H1 (cell line): ENCODE data around the gene C1QA. TPM values are rescaled to one million over a fixed set of nuclear protein-coding genes. Genes with fewer than 3 reads are reported as not detected.

Experiments used
- CTCF ChIA-PET: fragments of 300-600 bp; sonication (Branson Sonifier 250); formaldehyde crosslinking; loops from one replicate; lab custom pipeline; 2021; ENCODE audit not compliant: partially characterized antibody; lab: Charles Lee
- POLR2A ChIA-PET: fragments of 300-600 bp; sonication (Branson Sonifier 250); formaldehyde crosslinking; loops from one replicate; lab custom pipeline; 2021; ENCODE audit warnings: inconsistent platforms; ENCODE audit not compliant: partially characterized antibody; lab: Charles Lee
- DNase-seq, 2 experiments: peaks; one replicate each; pipeline versions ENCODE4 v3.0.0 to v3.0.0-alpha.2; 2010 to 2022; ENCODE audit warnings: low spot score in 2 of 2, low read depth in 1 of 2, mixed read lengths in 1 of 2
- FAIRE-seq: peaks from 2 replicates; lab custom pipeline; 2011; peaks lifted over from hg19 to GRCh38; lab: Jason Lieb, UNC
- H2AFZ ChIP-seq: 2 replicates; pipeline ENCODE4 v1.8.1; 2012; ENCODE audit warnings: low read length, inconsistent platforms
- H2AK5ac ChIP-seq: 2 replicates; pipeline ENCODE4 v1.6.1; 2013; ENCODE audit warnings: low read depth, low read length
- H2BK120ac ChIP-seq: replicated peaks from 2 replicates; pipeline ENCODE3; 2013; ENCODE audit warnings: low read depth, low read length, inconsistent platforms
- H2BK12ac ChIP-seq: 2 replicates; pipeline ENCODE4 v1.6.1; 2013; ENCODE audit warnings: low read depth, low read length
- H2BK15ac ChIP-seq: 2 replicates; pipeline ENCODE4 v1.6.1; 2013; ENCODE audit warnings: low read length
- H2BK20ac ChIP-seq: 2 replicates; pipeline ENCODE4 v1.6.1; 2013; ENCODE audit warnings: low read length
- H2BK5ac ChIP-seq: 2 replicates; pipeline ENCODE4 v1.6.1; 2013; ENCODE audit warnings: low read depth, low read length
- H3K14ac ChIP-seq: 2 replicates; pipeline ENCODE4 v1.6.1; 2013; ENCODE audit warnings: inconsistent platforms; ENCODE audit not compliant: insufficient read length
- H3K18ac ChIP-seq: 2 replicates; pipeline ENCODE4 v1.6.1; 2013; ENCODE audit warnings: low read length; ENCODE audit errors: extremely low read depth
- H3K23ac ChIP-seq: 2 replicates; pipeline ENCODE4 v1.6.1; 2013; ENCODE audit warnings: inconsistent platforms; ENCODE audit not compliant: insufficient read length
- H3K23me2 ChIP-seq: 2 replicates; pipeline ENCODE4 v1.6.1; 2013; ENCODE audit warnings: low read depth, low read length
- H3K27ac ChIP-seq: 2 replicates; pipeline ENCODE4 v1.6.1; 2011; ENCODE audit warnings: low read depth, low read length, inconsistent platforms
- H3K27me3 ChIP-seq, 4 experiments: replicated peaks in 1 of 4; 1 replicate in 1 of 4; 2 replicates in 3 of 4; pipeline versions ENCODE4 v1.6.1 to v1.8.1; 2011 to 2013; ENCODE audit warnings: low read length in 3 of 4, mild to moderate bottlenecking in 3 of 4, inconsistent platforms in 2 of 4, mixed read lengths in 2 of 4, moderate library complexity in 1 of 4; ENCODE audit not compliant: control insufficient read depth in 3 of 4, insufficient read depth in 3 of 4; ENCODE audit errors: extremely low read depth in 1 of 4
- H3K36me3 ChIP-seq, 4 experiments: 2 replicates each; pipeline versions ENCODE4 v1.6.1 to v1.8.1; 2011 to 2013; ENCODE audit warnings: mild to moderate bottlenecking in 4 of 4, low read length in 3 of 4, moderate library complexity in 2 of 4, control low read depth in 1 of 4, inconsistent platforms in 1 of 4; ENCODE audit not compliant: insufficient read depth in 4 of 4, control insufficient read depth in 2 of 4
- H3K4ac ChIP-seq: replicated peaks from 2 replicates; pipeline ENCODE3; 2013; ENCODE audit warnings: low read length, low read depth, mixed read lengths, inconsistent platforms; ENCODE audit not compliant: insufficient read length
- H3K4me1 ChIP-seq, 4 experiments: replicated peaks in 1 of 4; 1 replicate in 1 of 4; 2 replicates in 3 of 4; pipeline versions ENCODE4 v1.6.1 to v1.8.1; 2011 to 2013; ENCODE audit warnings: low read length in 3 of 4, inconsistent platforms in 2 of 4, mixed read lengths in 1 of 4; ENCODE audit not compliant: insufficient read depth in 4 of 4, control insufficient read depth in 3 of 4
- H3K4me2 ChIP-seq, 2 experiments: 2 replicates each; pipeline versions ENCODE4 v1.6.1 to v1.8.1; 2011 to 2013; ENCODE audit warnings: low read depth in 2 of 2, low read length in 2 of 2, control low read depth in 1 of 2, inconsistent platforms in 1 of 2, mild to moderate bottlenecking in 1 of 2; ENCODE audit not compliant: insufficient read depth in 1 of 2
- H3K4me3 ChIP-seq, 4 experiments: fragments of 200-600, 300-600 bp in 1 of 4; sonication (generic), shearing (Covaris generic), sonication (Bioruptor Twin) in 1 of 4; 2 replicates each; pipeline versions ENCODE4 v1.5.1 to v1.8.1; 2011 to 2016; ENCODE audit warnings: low read length in 4 of 4, low read depth in 3 of 4, control low read depth in 2 of 4, inconsistent platforms in 2 of 4, mild to moderate bottlenecking in 2 of 4, mixed read lengths in 1 of 4, moderate library complexity in 1 of 4; ENCODE audit not compliant: insufficient read depth in 2 of 4; ENCODE audit errors: extremely low read depth in 1 of 4
- H3K56ac ChIP-seq: replicated peaks from 2 replicates; pipeline ENCODE3; 2013; ENCODE audit warnings: low read depth, mild to moderate bottlenecking, mixed read lengths, low read length, inconsistent platforms; ENCODE audit not compliant: insufficient read length
- H3K79me1 ChIP-seq: 2 replicates; pipeline ENCODE4 v1.6.1; 2013; ENCODE audit warnings: low read depth, low read length, control low read depth
- H3K79me2 ChIP-seq, 2 experiments: 2 replicates each; pipeline versions ENCODE4 v1.6.1 to v1.8.1; 2012 to 2013; ENCODE audit warnings: low read length in 2 of 2, mild to moderate bottlenecking in 2 of 2, inconsistent platforms in 1 of 2; ENCODE audit not compliant: insufficient read depth in 2 of 2, control insufficient read depth in 1 of 2
- H3K9ac ChIP-seq, 4 experiments: replicated peaks in 1 of 4; 1 replicate in 1 of 4; 2 replicates in 3 of 4; pipeline versions ENCODE4 v1.6.1 to v1.8.1; 2011 to 2013; ENCODE audit warnings: low read depth in 3 of 4, low read length in 3 of 4, control low read depth in 2 of 4, mild to moderate bottlenecking in 2 of 4, moderate library complexity in 2 of 4, inconsistent platforms in 1 of 4; ENCODE audit errors: extremely low read depth in 1 of 4
- H3K9me3 ChIP-seq, 2 experiments: 2 replicates each; pipeline versions ENCODE4 v1.6.1 to v1.8.1; 2012 to 2013; ENCODE audit warnings: mild to moderate bottlenecking in 2 of 2, moderate library complexity in 2 of 2, control low read depth in 1 of 2, inconsistent platforms in 1 of 2, low read depth in 1 of 2, low read length in 1 of 2, mixed read lengths in 1 of 2; ENCODE audit not compliant: insufficient read depth in 2 of 2
- H4K20me1 ChIP-seq, 2 experiments: replicated peaks in 1 of 2; 2 replicates each; pipeline versions ENCODE3 to v1.8.1; 2011 to 2013; ENCODE audit warnings: inconsistent platforms in 2 of 2, low read length in 2 of 2, mild to moderate bottlenecking in 1 of 2; ENCODE audit not compliant: insufficient read depth in 2 of 2, control insufficient read depth in 1 of 2
- H4K5ac ChIP-seq: 2 replicates; pipeline ENCODE4 v1.6.1; 2013; ENCODE audit warnings: low read length, low read depth, mixed read lengths, inconsistent platforms; ENCODE audit not compliant: insufficient read length
- H4K8ac ChIP-seq: 2 replicates; pipeline ENCODE4 v1.8.0; 2013; ENCODE audit warnings: mild to moderate bottlenecking, moderate library complexity, low read length, inconsistent platforms; ENCODE audit not compliant: insufficient read depth; ENCODE audit errors: extremely low read depth
- H4K91ac ChIP-seq: replicated peaks from 2 replicates; pipeline ENCODE3; 2013; ENCODE audit warnings: low read length, mixed read lengths, inconsistent platforms; ENCODE audit not compliant: insufficient read length
- ATF3 ChIP-seq: IDR thresholded peaks from 2 replicates; pipeline ENCODE4 v1.6.1; 2011; ENCODE audit warnings: low read depth, mild to moderate bottlenecking, low read length; ENCODE audit not compliant: insufficient read depth
- CBX5 ChIP-seq: fragments of 300-800, 300-1000 bp; sonication (generic); IDR thresholded peaks from 2 replicates; pipeline ENCODE4 v1.7.1; 2016; ENCODE audit warnings: antibody characterized with exemption, low read length, low read depth
- CBX8 ChIP-seq: fragments of 300-800, 300-1000 bp; sonication (generic); IDR thresholded peaks from 2 replicates; pipeline ENCODE4 v1.7.1; 2016; ENCODE audit warnings: low read depth, low read length, borderline replicate concordance
- CHD1 ChIP-seq: IDR thresholded peaks from 2 replicates; pipeline ENCODE4 v1.6.1; 2012; ENCODE audit warnings: low read depth, low read length, improper control_type of control experiment
- FOSL1 ChIP-seq: IDR thresholded peaks from 2 replicates; pipeline ENCODE4 v1.6.1; 2011; ENCODE audit warnings: mild to moderate bottlenecking, low read depth, low read length, moderate library complexity; ENCODE audit not compliant: insufficient read depth
- GTF2F1 ChIP-seq: IDR thresholded peaks from 2 replicates; pipeline ENCODE4 v1.6.1; 2012; ENCODE audit warnings: low read depth, low read length, improper control_type of control experiment, borderline replicate concordance
- NANOG ChIP-seq: IDR thresholded peaks from 2 replicates; pipeline ENCODE4 v1.6.1; 2011; ENCODE audit warnings: low read length, low read depth, mild to moderate bottlenecking, inconsistent platforms; ENCODE audit not compliant: insufficient read depth, poor library complexity, severe bottlenecking
- PHF8 ChIP-seq: fragments of 200-600 bp; sonication (generic); conservative IDR thresholded peaks from 2 replicates; pipeline ENCODE4 v1.7.1; 2012; ENCODE audit warnings: low read depth, mild to moderate bottlenecking, inconsistent platforms, low read length, moderate library complexity
- RAD21 ChIP-seq, 2 experiments: IDR thresholded peaks in 1 of 2; conservative IDR thresholded peaks in 1 of 2; 2 replicates each; pipeline ENCODE4 v1.6.1; 2011; ENCODE audit warnings: low read depth in 2 of 2, low read length in 2 of 2, improper control_type of control experiment in 1 of 2, inconsistent platforms in 1 of 2, mild to moderate bottlenecking in 1 of 2, moderate library complexity in 1 of 2
- RFX5 ChIP-seq: IDR thresholded peaks from 2 replicates; pipeline ENCODE4 v1.6.1; 2011; ENCODE audit warnings: low read depth, low read length, improper control_type of control experiment, borderline replicate concordance
- SIX5 ChIP-seq: IDR thresholded peaks from 2 replicates; pipeline ENCODE4 v1.6.1; 2011; ENCODE audit warnings: mild to moderate bottlenecking, low read depth, low read length
- SP4 ChIP-seq: IDR thresholded peaks from 2 replicates; pipeline ENCODE4 v1.6.1; 2012; ENCODE audit warnings: low read length, inconsistent platforms
- ZNF274 ChIP-seq: IDR thresholded peaks from 2 replicates; pipeline ENCODE4 v1.7.0; 2012; ENCODE audit warnings: low read length, borderline replicate concordance; ENCODE audit errors: extremely low read depth
- WGBS, 2 experiments: shearing (Covaris generic) in 1 of 2; methylation state at CpG; one replicate each; pipeline versions ENCODE4 v1.1.6 to v1.1.7; 2013 to 2015; ENCODE audit warnings: low lambda C conversion rate in 2 of 2, mixed read lengths in 2 of 2, inconsistent platforms in 1 of 2, low coverage in 1 of 2, missing lambda C conversion rate in 1 of 2; ENCODE audit not compliant: insufficient replicate concordance in 2 of 2, insufficient coverage in 1 of 2, insufficient read length in 1 of 2; ENCODE audit errors: extremely low coverage in 1 of 2, missing lambda C conversion rate in 1 of 2; 5-methylcytosine and 5-hydroxymethylcytosine counted together
- polyA plus RNA-seq, 7 experiments: library from polyadenylated mRNA; depleted of rRNA in 3 of 7; stranded (reverse) in 5 of 7; unstranded in 2 of 7; fragments of >200 nt in 5 of 7; fragments of 200-250 nt in 2 of 7; gene quantifications; 1 replicate in 5 of 7; 2 replicates in 1 of 7; 4 replicates in 1 of 7; pipeline versions ENCODE4 v1.2.1 to v1.2.3, GENCODE V29; 2011 to 2013; ENCODE audit warnings: missing spikeins in 2 of 7, mixed read lengths in 2 of 7
- total RNA-seq: library from RNA; stranded (reverse); fragmentation: NEBNext Ultra II Directional; extraction: Animal tissue kit (Norgen Biotek cat#: 25700); gene quantifications from 2 replicates; pipeline ENCODE4 v1.2.1, GENCODE V29; 2021

The C1QA gene
- total and polyA plus RNA-seq, 2 of the 8 experiments (the other 6 are each of a cell fraction or from before 2014, with no cell fraction given): not detected

DNA sequence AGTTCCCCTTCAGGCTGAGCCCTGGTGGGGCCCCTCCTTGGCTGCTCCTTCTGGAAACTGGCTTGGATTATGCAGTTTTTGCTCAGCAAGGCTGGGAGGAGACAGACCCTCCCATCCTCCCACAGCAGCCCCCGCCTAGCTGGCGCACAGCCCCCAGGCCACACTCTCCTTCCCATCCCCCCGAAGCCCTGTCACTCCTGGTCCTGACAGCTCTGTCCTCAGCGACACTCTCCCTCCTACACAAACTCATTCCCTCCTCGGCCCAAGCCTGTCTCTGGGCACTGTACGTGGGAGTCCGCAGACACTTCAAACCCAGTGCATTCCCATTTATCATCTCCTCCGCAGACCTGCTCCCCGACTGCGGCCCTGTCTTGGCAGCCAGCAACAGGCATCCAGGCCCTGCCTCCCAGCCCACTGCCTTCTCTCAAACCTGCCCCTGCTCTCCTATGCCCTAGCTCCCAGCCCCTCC is 49.2 kb downstream of the C1QA start:
- Histone ChIP-seq H3K4me1 (peaks cover 0 to 2% (median under 1%) of the 10 kb centered on the region in 4 experiments; a peak in 2 of 7 replicates), H3K79me2 (no peaks in the 10 kb centered on the region), H3K14ac (no peak overlapping the region), H3K23me2 (no peaks in the 10 kb centered on the region), H3K9ac (no peak overlapping the region), H4K8ac (no peak overlapping the region; the same call in 1 of the 2 replicates), H4K5ac (no peak overlapping the region), H2BK20ac (no peak overlapping the region), H2BK120ac (no peak overlapping the region), H3K18ac (no peak overlapping the region), H3K79me1 (no peaks in the 10 kb centered on the region), H4K20me1 (no peaks in the 10 kb centered on the region), H3K4ac (no peak overlapping the region), H4K91ac (no peak overlapping the region), H2AK5ac (no peak overlapping the region), H3K27me3 (no peaks in the 10 kb centered on the region), H3K36me3 (no peaks in the 10 kb centered on the region; a peak in 1 of 8 replicates), H2BK15ac (no peak overlapping the region), H2BK12ac (no peak overlapping the region), H3K27ac (no peak overlapping the region), H3K4me2 (no peak overlapping the region), H3K9me3 (no peaks in the 10 kb centered on the region), H3K23ac (no peak overlapping the region), H2AFZ (no peak overlapping the region), H3K4me3 (no peak overlapping the region), H2BK5ac (no peak overlapping the region), H3K56ac (no peak overlapping the region)
- no peak for DNase-seq
- POLR2A ChIA-PET: no interaction called here
- CTCF ChIA-PET: interaction anchor here (1.1 to 3.8 kb wide), 4 partner anchors 11 to 259 kb away, joined by 3 to 22 read pairs (median 4); no protein-coding TSS in a partner anchor
- 89% methylated on average over 10 of the region's 10 CpGs; no CpG with 5 or more reads in 1 of the 2 experiments for WGBS, 2 experiments
- FAIRE-seq: no peak
- no peak for TF ChIP-seq SIX5
- no peak for TF ChIP-seq PHF8
- TF ChIP-seq ATF3: no peak
- no peak for TF ChIP-seq RFX5
- no peak for TF ChIP-seq NANOG
- no peak for TF ChIP-seq CHD1
- no peak for TF ChIP-seq RAD21 (IDR thresholded peaks at IDR 0.05 in 1 of 2, conservative IDR thresholded peaks at IDR 0.05 in 1 of 2; ENCODE audit: low read depth in 2 of 2, low read length in 2 of 2)
- TF ChIP-seq CBX5: no peak
- TF ChIP-seq FOSL1: no peak
- TF ChIP-seq CBX8: no peak
- TF ChIP-seq ZNF274: no peak
- no peak for TF ChIP-seq GTF2F1
- TF ChIP-seq SP4: no peak
